ENCODE measurements around the gene ADORA1.

DNA sequence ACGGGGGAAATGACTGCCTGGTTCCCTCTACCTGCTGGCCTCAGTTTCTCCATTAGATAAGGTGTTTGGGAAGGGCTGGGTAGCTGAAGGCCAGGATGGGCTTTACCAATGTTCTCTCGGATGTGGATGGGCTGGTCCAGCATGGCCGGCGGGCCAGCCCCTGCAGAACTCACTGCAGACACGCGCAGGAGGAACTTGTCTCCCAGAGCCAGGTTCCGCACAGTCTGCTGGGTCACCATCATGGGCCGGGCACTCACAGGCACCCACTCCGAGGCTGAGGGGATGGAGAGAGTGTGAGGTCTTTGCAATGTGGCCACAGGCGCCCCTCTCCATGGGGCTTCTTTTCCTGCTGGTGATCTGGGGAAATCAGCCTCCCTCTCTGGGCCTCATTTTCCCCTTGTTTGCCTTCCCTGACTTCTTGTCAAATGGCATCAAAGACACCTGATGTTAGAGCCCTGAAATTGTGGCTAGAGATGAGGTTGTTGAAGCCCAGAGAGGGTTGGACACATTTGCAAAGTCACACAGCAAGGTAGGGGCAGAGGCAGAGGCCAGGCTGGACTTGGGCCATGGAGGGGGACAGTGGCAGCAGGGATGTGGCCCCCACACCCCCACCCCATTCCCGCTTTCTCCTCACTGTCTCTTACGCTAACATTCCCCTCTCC, 46.9 kb downstream of the ADORA1 start:
- no peak for TF ChIP-seq EZH2 (IDR thresholded peaks at IDR 0.05; ENCODE audit: borderline replicate concordance, insufficient read depth, low read depth, low read length, poor library complexity, severe bottlenecking)
- TF ChIP-seq, protein P1, sequence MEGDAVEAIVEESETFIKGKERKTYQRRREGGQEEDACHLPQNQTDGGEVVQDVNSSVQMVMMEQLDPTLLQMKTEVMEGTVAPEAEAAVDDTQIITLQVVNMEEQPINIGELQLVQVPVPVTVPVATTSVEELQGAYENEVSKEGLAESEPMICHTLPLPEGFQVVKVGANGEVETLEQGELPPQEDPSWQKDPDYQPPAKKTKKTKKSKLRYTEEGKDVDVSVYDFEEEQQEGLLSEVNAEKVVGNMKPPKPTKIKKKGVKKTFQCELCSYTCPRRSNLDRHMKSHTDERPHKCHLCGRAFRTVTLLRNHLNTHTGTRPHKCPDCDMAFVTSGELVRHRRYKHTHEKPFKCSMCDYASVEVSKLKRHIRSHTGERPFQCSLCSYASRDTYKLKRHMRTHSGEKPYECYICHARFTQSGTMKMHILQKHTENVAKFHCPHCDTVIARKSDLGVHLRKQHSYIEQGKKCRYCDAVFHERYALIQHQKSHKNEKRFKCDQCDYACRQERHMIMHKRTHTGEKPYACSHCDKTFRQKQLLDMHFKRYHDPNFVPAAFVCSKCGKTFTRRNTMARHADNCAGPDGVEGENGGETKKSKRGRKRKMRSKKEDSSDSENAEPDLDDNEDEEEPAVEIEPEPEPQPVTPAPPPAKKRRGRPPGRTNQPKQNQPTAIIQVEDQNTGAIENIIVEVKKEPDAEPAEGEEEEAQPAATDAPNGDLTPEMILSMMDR (IDR thresholded peaks at IDR 0.05), result no peak

Measured in B cell (primary cell).